CD14-positive monocyte (primary cell): ENCODE data around the gene CECR2. TPM values are rescaled to one million over a fixed set of nuclear protein-coding genes. Genes with fewer than 3 reads are reported as not detected.

Experiments
- DNase-seq, 3 donors: peaks; one replicate each; pipeline ENCODE4 v3.0.0-alpha.2; 2011 to 2022
- H2AFZ ChIP-seq: 2 replicates; pipeline ENCODE4 v1.6.0; 2012; ENCODE audit warnings: mild to moderate bottlenecking, low read depth, low read length, inconsistent platforms; ENCODE audit not compliant: insufficient read depth, poor library complexity, severe bottlenecking
- H3K27ac ChIP-seq, 2 donors: 1 replicate in 1 of 2; 2 replicates in 1 of 2; pipeline ENCODE4 v1.5.1; 2012 to 2013; ENCODE audit warnings: low read length in 2 of 2, control low read depth in 1 of 2, inconsistent platforms in 1 of 2, low read depth in 1 of 2, mild to moderate bottlenecking in 1 of 2
- H3K27me3 ChIP-seq, 2 donors: one replicate each; pipeline versions ENCODE4 v1.6.0 to v1.6.1; 2011 to 2013; ENCODE audit warnings: low read length in 2 of 2; ENCODE audit not compliant: control insufficient read depth in 2 of 2, insufficient read depth in 2 of 2
- H3K36me3 ChIP-seq, 2 donors: replicated peaks in 1 of 2; 1 replicate in 1 of 2; 2 replicates in 1 of 2; pipeline versions ENCODE4 v1.5.1 to v1.6.1; 2012 to 2013; ENCODE audit warnings: low read length in 2 of 2, control low read depth in 1 of 2, inconsistent platforms in 1 of 2, mild to moderate bottlenecking in 1 of 2; ENCODE audit not compliant: insufficient read depth in 2 of 2, control insufficient read depth in 1 of 2
- H3K4me1 ChIP-seq, 2 donors: 1 replicate in 1 of 2; 2 replicates in 1 of 2; pipeline versions ENCODE4 v1.5.1 to v1.6.1; 2012 to 2013; ENCODE audit warnings: low read length in 2 of 2, control low read depth in 1 of 2, inconsistent platforms in 1 of 2, mild to moderate bottlenecking in 1 of 2, moderate library complexity in 1 of 2; ENCODE audit not compliant: insufficient read depth in 2 of 2, control insufficient read depth in 1 of 2
- H3K4me2 ChIP-seq: replicated peaks from 2 replicates; pipeline ENCODE3; 2012; ENCODE audit warnings: low read length, moderate library complexity, mild to moderate bottlenecking; ENCODE audit not compliant: poor library complexity, severe bottlenecking; ENCODE audit errors: extremely low read depth
- H3K4me3 ChIP-seq, 3 experiments: fragments of 200-600 bp in 1 of 3; sonication (generic) in 1 of 3; replicated peaks in 1 of 3; 1 replicate in 2 of 3; 2 replicates in 1 of 3; pipeline ENCODE4 v1.5.1; 2011 to 2013; ENCODE audit warnings: low read length in 3 of 3, mild to moderate bottlenecking in 3 of 3, control low read depth in 2 of 3, low read depth in 2 of 3, inconsistent platforms in 1 of 3, moderate library complexity in 1 of 3
- H3K79me2 ChIP-seq: 2 replicates; pipeline ENCODE4 v1.6.0; 2012; ENCODE audit warnings: mild to moderate bottlenecking, control low read depth, inconsistent platforms, low read length, moderate library complexity; ENCODE audit not compliant: insufficient read depth
- H3K9ac ChIP-seq: 2 replicates; pipeline ENCODE4 v1.6.0; 2017; ENCODE audit warnings: low read length, mild to moderate bottlenecking; ENCODE audit not compliant: insufficient read depth, poor library complexity, severe bottlenecking
- H3K9me3 ChIP-seq, 2 donors: replicated peaks in 1 of 2; 1 replicate in 1 of 2; 2 replicates in 1 of 2; pipeline versions ENCODE4 v1.5.1 to v1.6.1; 2012 to 2013; ENCODE audit warnings: low read length in 2 of 2, control low read depth in 1 of 2; ENCODE audit not compliant: control insufficient read depth in 1 of 2, insufficient read depth in 1 of 2
- H4K20me1 ChIP-seq: 2 replicates; pipeline ENCODE4 v1.6.0; 2012; ENCODE audit warnings: mild to moderate bottlenecking, low read length, control low read depth, moderate library complexity; ENCODE audit not compliant: insufficient read depth
- H3K27ac Mint-ChIP-seq, 7 donors: one replicate each; pipeline ENCODE4 v1.8.0; 2020; ENCODE audit warnings: mild to moderate bottlenecking in 7 of 7, mixed read lengths in 7 of 7, moderate library complexity in 6 of 7, inconsistent platforms in 2 of 7
- H3K27me3 Mint-ChIP-seq, 3 donors: one replicate each; pipeline ENCODE4 v1.8.0; 2021 to 2022; ENCODE audit warnings: low read depth in 3 of 3, mild to moderate bottlenecking in 3 of 3, mixed read lengths in 3 of 3, moderate library complexity in 3 of 3, inconsistent platforms in 1 of 3
- H3K36me3 Mint-ChIP-seq, 2 donors: one replicate each; pipeline ENCODE4 v1.8.0; 2020; ENCODE audit warnings: mixed read lengths in 2 of 2, inconsistent platforms in 1 of 2, mild to moderate bottlenecking in 1 of 2
- H3K4me1 Mint-ChIP-seq: one replicate; pipeline ENCODE4 v1.8.0; 2020; ENCODE audit warnings: mild to moderate bottlenecking, mixed read lengths
- H3K4me3 Mint-ChIP-seq, 2 donors: one replicate each; pipeline ENCODE4 v1.8.0; 2020; ENCODE audit warnings: mild to moderate bottlenecking in 2 of 2, mixed read lengths in 2 of 2, moderate library complexity in 1 of 2
- H3K9me3 Mint-ChIP-seq, 7 donors: one replicate each; pipeline ENCODE4 v1.8.0; 2020 to 2022; ENCODE audit warnings: mixed read lengths in 7 of 7, mild to moderate bottlenecking in 6 of 7, moderate library complexity in 6 of 7, inconsistent platforms in 2 of 7
- CTCF ChIP-seq: fragments of 200-600 bp; IDR thresholded peaks from one replicate; pipeline ENCODE4 v1.8.0; 2022; ENCODE audit warnings: antibody characterized with exemption, mild to moderate bottlenecking
- WGBS: methylation state at CpG from one replicate; pipeline ENCODE4 v1.1.5; 2013; ENCODE audit warnings: missing lambda C conversion rate; ENCODE audit not compliant: insufficient coverage; 5-methylcytosine and 5-hydroxymethylcytosine counted together
- intact Hi-C, 2 donors: fragments of 100-400 bp; cut with micrococcal nuclease; formaldehyde crosslinking; loops; one replicate each; pipeline versions ENCODE4 v1.15.0 to v1.15.1; 2023
- polyA plus RNA-seq, 3 donors: library from polyadenylated mRNA; depleted of rRNA in 1 of 3; unstranded in 2 of 3; stranded (reverse) in 1 of 3; fragments of 300-500 nt in 2 of 3; fragments of >200 nt in 1 of 3; fragmentation: Illumina TruSeq in 2 of 3; gene quantifications; 1 replicate in 2 of 3; 2 replicates in 1 of 3; pipeline ENCODE4 v1.2.3, GENCODE V29; 2012 to 2021

CECR2 gene
- polyA plus RNA-seq, 3 donors = 0.02 to 0.29 (median 0.24) TPM

GRCh38 chr22:17548010-17548755 lies 178.9 kb downstream of the CECR2 start:
- H3K27me3 ChIP-seq = no peaks in the 10 kb centered on the region
- Mint-ChIP-seq H3K4me1 (no peaks in the 10 kb centered on the region), H3K9me3 (peaks cover 0 to 2% (median 0%) of the 10 kb centered on the region in 7 donors), H3K27me3 (peaks cover 0 to 5% (median 2%) of the 10 kb centered on the region in 3 donors), H3K27ac (no peak overlapping the region), H3K4me3 (no peak overlapping the region), H3K36me3 (peaks cover 0 to 10% of the 10 kb centered on the region in 2 donors)
- no peaks in the 10 kb centered on the region for H3K4me1 ChIP-seq
- no peak overlapping the region for H3K9ac ChIP-seq
- H3K36me3 ChIP-seq = no peaks in the 10 kb centered on the region
- no peaks in the 10 kb centered on the region for H4K20me1 ChIP-seq
- DNase-seq = no peak
- H2AFZ ChIP-seq = no peak overlapping the region
- TF ChIP-seq CTCF = no peak
- no peak overlapping the region for H3K27ac ChIP-seq
- intact Hi-C loops = no loop called here
- H3K4me2 ChIP-seq = no peak overlapping the region
- H3K4me3 ChIP-seq = no peak overlapping the region
- no peaks in the 10 kb centered on the region for H3K9me3 ChIP-seq
- WGBS = 99% methylated on average over 20 of the region's 23 CpGs
- no peaks in the 10 kb centered on the region for H3K79me2 ChIP-seq

DNA sequence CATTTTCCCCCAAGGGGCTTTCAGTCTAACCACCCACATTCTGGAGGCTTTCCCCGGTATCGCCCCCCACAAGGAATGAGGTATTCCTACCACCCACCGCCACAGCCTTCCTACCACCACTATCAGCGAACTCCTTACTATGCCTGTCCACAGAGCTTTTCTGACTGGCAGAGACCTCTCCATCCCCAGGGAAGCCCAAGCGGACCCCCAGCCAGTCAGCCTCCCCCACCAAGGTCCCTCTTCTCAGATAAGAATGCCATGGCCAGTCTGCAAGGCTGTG lies 179.4 kb downstream of the CECR2 start:
- WGBS = 97% methylated on average over 5 of the region's 5 CpGs
- Histone ChIP-seq H3K36me3 (no peaks in the 10 kb centered on the region), H3K4me1 (no peaks in the 10 kb centered on the region), H3K27me3 (no peaks in the 10 kb centered on the region), H3K4me3 (no peak overlapping the region), H4K20me1 (no peaks in the 10 kb centered on the region), H3K4me2 (no peak overlapping the region), H2AFZ (no peak overlapping the region), H3K79me2 (no peaks in the 10 kb centered on the region), H3K9ac (no peak overlapping the region), H3K27ac (no peak overlapping the region), H3K9me3 (no peaks in the 10 kb centered on the region)
- Mint-ChIP-seq H3K4me3 (no peak overlapping the region), H3K4me1 (no peaks in the 10 kb centered on the region), H3K9me3 (peaks cover 0 to 2% (median 0%) of the 10 kb centered on the region in 7 donors), H3K27me3 (peaks cover 0 to 5% (median 0%) of the 10 kb centered on the region in 3 donors), H3K36me3 (peaks cover 0 to 10% of the 10 kb centered on the region in 2 donors), H3K27ac (no peak overlapping the region)
- no peak for DNase-seq
- TF ChIP-seq CTCF = no peak
- intact Hi-C loops = no loop called here
